Vagina (tissue), 2 donors: Measurements from ENCODE around the gene ABCB8.

ENCODE experiments used
- POLR2A ChIP-seq, 2 donors: fragments of 450-650 bp; IDR thresholded peaks; one replicate each; pipeline ENCODE4 v1.6.1; 2017; ENCODE audit warnings: antibody characterized with exemption in 2 of 2, mild to moderate bottlenecking in 2 of 2, moderate library complexity in 2 of 2
- POLR2AphosphoS5 ChIP-seq, 2 donors: sonication (generic); formaldehyde crosslinking; IDR thresholded peaks; one replicate each; pipeline ENCODE4 v1.9.0; 2017; ENCODE audit warnings: antibody characterized with exemption in 2 of 2, mild to moderate bottlenecking in 2 of 2, low read depth in 1 of 2; ENCODE audit not compliant: insufficient read depth in 1 of 2

DNA sequence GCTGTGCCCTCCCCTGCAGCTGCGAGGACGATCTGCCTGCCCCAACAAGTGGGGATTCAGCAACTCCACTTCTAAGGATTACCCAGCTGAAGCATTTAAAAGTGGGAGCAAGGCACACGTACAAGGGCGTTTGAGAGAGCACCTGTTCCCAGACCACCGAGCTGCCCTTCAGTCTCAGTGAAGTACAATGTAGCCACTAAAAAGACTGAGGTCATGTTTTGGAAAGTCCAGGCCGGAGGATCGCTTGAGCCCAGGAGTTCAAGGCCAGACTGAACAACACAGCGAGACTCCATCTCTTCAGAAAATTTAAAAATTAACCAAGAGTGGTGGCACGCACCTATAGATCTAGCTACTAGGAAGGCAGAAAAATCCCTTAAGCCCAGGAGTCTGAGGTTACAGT is 22.7 kb upstream of the ABCB8 start:
- TF ChIP-seq POLR2A (IDR thresholded peaks at IDR 0.05) = no peak
- TF ChIP-seq POLR2AphosphoS5 (IDR thresholded peaks at IDR 0.05; ENCODE audit: insufficient read depth in 1 of 2, low read depth in 1 of 2) = no peak
